ENCODE measurements around the gene SNORC. TPM values are rescaled to one million over a fixed set of nuclear protein-coding genes. Genes with fewer than 3 reads are reported as not detected.
A peak's percentile ranks its signal among the peaks of the same experiment; 100 is the strongest.

Gene SNORC
- total and polyA plus RNA-seq, 2 of the 13 experiments (the other 11 are each of a cell fraction or from before 2014, with no cell fraction given), result 59.1 to 86.1 TPM

DNA sequence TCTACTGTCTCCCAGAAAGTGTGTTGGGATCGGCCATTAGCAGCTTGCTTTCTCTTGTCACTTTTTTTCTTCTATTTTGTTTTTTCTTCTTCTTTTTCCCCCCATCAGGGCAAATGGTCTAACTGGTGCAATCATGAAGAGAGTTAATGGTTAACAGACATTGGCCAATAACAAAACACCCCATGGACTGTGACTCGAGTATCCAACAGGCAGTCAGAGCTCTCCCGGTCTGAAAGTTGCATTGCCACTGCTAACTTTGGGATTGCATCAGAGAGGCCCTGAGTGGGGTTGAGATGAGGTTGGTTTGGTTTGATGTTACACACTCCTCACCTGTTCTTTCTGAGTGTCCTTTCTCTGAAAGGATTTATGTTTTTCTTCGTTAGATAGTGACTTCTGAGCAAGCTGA lies 12.9 kb upstream of the SNORC start (continued):
- TF ChIP-seq, protein P1, sequence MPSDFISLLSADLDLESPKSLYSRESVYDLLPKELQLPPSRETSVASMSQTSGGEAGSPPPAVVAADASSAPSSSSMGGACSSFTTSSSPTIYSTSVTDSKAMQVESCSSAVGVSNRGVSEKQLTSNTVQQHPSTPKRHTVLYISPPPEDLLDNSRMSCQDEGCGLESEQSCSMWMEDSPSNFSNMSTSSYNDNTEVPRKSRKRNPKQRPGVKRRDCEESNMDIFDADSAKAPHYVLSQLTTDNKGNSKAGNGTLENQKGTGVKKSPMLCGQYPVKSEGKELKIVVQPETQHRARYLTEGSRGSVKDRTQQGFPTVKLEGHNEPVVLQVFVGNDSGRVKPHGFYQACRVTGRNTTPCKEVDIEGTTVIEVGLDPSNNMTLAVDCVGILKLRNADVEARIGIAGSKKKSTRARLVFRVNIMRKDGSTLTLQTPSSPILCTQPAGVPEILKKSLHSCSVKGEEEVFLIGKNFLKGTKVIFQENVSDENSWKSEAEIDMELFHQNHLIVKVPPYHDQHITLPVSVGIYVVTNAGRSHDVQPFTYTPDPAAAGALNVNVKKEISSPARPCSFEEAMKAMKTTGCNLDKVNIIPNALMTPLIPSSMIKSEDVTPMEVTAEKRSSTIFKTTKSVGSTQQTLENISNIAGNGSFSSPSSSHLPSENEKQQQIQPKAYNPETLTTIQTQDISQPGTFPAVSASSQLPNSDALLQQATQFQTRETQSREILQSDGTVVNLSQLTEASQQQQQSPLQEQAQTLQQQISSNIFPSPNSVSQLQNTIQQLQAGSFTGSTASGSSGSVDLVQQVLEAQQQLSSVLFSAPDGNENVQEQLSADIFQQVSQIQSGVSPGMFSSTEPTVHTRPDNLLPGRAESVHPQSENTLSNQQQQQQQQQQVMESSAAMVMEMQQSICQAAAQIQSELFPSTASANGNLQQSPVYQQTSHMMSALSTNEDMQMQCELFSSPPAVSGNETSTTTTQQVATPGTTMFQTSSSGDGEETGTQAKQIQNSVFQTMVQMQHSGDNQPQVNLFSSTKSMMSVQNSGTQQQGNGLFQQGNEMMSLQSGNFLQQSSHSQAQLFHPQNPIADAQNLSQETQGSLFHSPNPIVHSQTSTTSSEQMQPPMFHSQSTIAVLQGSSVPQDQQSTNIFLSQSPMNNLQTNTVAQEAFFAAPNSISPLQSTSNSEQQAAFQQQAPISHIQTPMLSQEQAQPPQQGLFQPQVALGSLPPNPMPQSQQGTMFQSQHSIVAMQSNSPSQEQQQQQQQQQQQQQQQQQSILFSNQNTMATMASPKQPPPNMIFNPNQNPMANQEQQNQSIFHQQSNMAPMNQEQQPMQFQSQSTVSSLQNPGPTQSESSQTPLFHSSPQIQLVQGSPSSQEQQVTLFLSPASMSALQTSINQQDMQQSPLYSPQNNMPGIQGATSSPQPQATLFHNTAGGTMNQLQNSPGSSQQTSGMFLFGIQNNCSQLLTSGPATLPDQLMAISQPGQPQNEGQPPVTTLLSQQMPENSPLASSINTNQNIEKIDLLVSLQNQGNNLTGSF (CRISPR knock-in tag; IDR thresholded peaks at IDR 0.05), result no peak
- TF ChIP-seq ZNF644 (CRISPR knock-in tag; IDR thresholded peaks at IDR 0.05; ENCODE audit: low read depth), result peak; percentile 96
- no peak for TF ChIP-seq NFKB2 (CRISPR knock-in tag; IDR thresholded peaks at IDR 0.05; ENCODE audit: borderline replicate concordance)
- TF ChIP-seq, protein P2, sequence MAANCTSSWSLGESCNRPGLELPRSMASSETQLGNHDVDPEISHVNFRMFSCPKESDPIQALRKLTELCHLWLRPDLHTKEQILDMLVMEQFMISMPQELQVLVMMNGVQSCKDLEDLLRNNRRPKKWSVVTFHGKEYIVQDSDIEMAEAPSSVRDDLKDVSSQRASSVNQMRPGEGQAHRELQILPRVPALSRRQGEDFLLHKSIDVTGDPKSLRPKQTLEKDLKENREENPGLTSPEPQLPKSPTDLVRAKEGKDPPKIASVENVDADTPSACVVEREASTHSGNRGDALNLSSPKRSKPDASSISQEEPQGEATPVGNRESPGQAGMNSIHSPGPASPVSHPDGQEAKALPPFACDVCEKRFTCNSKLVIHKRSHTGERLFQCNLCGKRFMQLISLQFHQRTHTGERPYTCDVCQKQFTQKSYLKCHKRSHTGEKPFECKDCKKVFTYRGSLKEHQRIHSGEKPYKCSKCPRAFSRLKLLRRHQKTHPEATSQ (CRISPR knock-in tag; IDR thresholded peaks at IDR 0.05; ENCODE audit: borderline replicate concordance), result peak; percentile 67; the same call in 1 of the 2 replicates
- peak; percentile 72; the same call in 1 of the 2 replicates for TF ChIP-seq YEATS2 (CRISPR knock-in tag; IDR thresholded peaks at IDR 0.05; ENCODE audit: borderline replicate concordance)
- TF ChIP-seq SP5 (CRISPR knock-in tag; IDR thresholded peaks at IDR 0.05; ENCODE audit: borderline replicate concordance, low read depth), result no peak; the same call in 1 of the 2 replicates
- no peak for TF ChIP-seq MAFF (IDR thresholded peaks at IDR 0.05; ENCODE audit: low read depth, low read length)
- TF ChIP-seq MTA3 (CRISPR knock-in tag; IDR thresholded peaks at IDR 0.05), result no peak
- TF ChIP-seq, protein P3, sequence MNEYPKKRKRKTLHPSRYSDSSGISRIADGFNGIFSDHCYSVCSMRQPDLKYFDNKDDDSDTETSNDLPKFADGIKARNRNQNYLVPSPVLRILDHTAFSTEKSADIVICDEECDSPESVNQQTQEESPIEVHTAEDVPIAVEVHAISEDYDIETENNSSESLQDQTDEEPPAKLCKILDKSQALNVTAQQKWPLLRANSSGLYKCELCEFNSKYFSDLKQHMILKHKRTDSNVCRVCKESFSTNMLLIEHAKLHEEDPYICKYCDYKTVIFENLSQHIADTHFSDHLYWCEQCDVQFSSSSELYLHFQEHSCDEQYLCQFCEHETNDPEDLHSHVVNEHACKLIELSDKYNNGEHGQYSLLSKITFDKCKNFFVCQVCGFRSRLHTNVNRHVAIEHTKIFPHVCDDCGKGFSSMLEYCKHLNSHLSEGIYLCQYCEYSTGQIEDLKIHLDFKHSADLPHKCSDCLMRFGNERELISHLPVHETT (CRISPR knock-in tag; conservative IDR thresholded peaks at IDR 0.05), result no peak
- TF ChIP-seq, protein P4, sequence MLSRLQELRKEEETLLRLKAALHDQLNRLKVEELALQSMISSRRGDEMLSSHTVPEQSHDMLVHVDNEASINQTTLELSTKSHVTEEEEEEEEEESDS (CRISPR knock-in tag; IDR thresholded peaks at IDR 0.05; ENCODE audit: borderline replicate concordance), result no peak
- TF ChIP-seq RFX5 (IDR thresholded peaks at IDR 0.05; ENCODE audit: low read depth, low read length), result peak; percentile 85
- no peak for TF ChIP-seq ZBTB1 (CRISPR knock-in tag; IDR thresholded peaks at IDR 0.05; ENCODE audit: borderline replicate concordance)
- TF ChIP-seq ZNF317 (CRISPR knock-in tag; IDR thresholded peaks at IDR 0.05), result no peak; the same call in 1 of the 2 replicates
- TF ChIP-seq ZNF570 (CRISPR knock-in tag; IDR thresholded peaks at IDR 0.05; ENCODE audit: borderline replicate concordance), result no peak
- TF ChIP-seq TEAD3 (CRISPR knock-in tag; optimal IDR thresholded peaks at IDR 0.05; ENCODE audit: borderline replicate concordance), result peak; percentile 91
- TF ChIP-seq, protein P5, sequence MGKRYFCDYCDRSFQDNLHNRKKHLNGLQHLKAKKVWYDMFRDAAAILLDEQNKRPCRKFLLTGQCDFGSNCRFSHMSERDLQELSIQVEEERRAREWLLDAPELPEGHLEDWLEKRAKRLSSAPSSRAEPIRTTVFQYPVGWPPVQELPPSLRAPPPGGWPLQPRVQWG (CRISPR knock-in tag; IDR thresholded peaks at IDR 0.05; ENCODE audit: borderline replicate concordance, low read depth), result no peak
- 0 out of 2 replicates have a peak, but pooled peaks have one; percentile 72 for TF ChIP-seq TP53 (CRISPR knock-in tag; conservative IDR thresholded peaks at IDR 0.05)
- TF ChIP-seq, protein P6, sequence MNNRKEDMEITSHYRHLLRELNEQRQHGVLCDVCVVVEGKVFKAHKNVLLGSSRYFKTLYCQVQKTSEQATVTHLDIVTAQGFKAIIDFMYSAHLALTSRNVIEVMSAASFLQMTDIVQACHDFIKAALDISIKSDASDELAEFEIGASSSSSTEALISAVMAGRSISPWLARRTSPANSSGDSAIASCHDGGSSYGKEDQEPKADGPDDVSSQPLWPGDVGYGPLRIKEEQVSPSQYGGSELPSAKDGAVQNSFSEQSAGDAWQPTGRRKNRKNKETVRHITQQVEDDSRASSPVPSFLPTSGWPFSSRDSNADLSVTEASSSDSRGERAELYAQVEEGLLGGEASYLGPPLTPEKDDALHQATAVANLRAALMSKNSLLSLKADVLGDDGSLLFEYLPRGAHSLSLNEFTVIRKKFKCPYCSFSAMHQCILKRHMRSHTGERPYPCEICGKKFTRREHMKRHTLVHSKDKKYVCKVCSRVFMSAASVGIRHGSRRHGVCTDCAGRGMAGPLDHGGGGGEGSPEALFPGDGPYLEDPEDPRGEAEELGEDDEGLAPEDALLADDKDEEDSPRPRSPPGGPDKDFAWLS (CRISPR knock-in tag; IDR thresholded peaks at IDR 0.05; ENCODE audit: borderline replicate concordance), result no peak
- TF ChIP-seq ZSCAN22 (CRISPR knock-in tag; IDR thresholded peaks at IDR 0.05), result 0 out of 2 replicates have a peak, but pooled peaks have one; percentile 7
- peak; percentile 27; the same call in 1 of the 2 replicates for TF ChIP-seq GABPB1 (CRISPR knock-in tag; IDR thresholded peaks at IDR 0.05)
- TF ChIP-seq ZNF652 (CRISPR knock-in tag; IDR thresholded peaks at IDR 0.05; ENCODE audit: borderline replicate concordance, low read depth), result peak; percentile 66
